Measurements from ENCODE around the gene FBN2. TPM values are rescaled to one million over a fixed set of nuclear protein-coding genes. Genes with fewer than 3 reads are reported as not detected.

FBN2 gene
- total RNA-seq, 1 donor from 2014 or later, result 34.1 TPM

DNA sequence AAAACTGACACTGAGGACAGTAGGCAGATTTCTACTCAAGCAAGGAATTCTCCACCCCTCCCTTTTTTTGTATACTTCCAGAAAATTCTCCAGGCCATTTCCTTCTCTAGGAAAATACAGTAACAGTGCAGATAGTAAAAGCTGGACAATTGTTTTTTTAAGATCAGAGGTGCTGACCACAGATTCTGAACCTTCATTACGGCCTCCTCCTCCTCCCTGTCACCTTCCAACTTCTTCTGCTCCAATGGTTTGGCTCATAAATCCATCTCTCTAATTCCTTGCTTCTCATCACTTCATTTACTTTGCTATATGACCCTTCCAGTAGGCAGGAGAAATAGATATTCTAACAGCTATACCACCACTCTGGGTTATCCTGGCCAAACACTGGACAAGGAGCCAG is 220.6 kb downstream of the FBN2 start:
- no peaks in the 10 kb centered on the region for H3K27me3 ChIP-seq (ENCODE audit: low read depth)
- intact Hi-C loops (cut with micrococcal nuclease), result no loop called here
- TF ChIP-seq, protein P1, sequence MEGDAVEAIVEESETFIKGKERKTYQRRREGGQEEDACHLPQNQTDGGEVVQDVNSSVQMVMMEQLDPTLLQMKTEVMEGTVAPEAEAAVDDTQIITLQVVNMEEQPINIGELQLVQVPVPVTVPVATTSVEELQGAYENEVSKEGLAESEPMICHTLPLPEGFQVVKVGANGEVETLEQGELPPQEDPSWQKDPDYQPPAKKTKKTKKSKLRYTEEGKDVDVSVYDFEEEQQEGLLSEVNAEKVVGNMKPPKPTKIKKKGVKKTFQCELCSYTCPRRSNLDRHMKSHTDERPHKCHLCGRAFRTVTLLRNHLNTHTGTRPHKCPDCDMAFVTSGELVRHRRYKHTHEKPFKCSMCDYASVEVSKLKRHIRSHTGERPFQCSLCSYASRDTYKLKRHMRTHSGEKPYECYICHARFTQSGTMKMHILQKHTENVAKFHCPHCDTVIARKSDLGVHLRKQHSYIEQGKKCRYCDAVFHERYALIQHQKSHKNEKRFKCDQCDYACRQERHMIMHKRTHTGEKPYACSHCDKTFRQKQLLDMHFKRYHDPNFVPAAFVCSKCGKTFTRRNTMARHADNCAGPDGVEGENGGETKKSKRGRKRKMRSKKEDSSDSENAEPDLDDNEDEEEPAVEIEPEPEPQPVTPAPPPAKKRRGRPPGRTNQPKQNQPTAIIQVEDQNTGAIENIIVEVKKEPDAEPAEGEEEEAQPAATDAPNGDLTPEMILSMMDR (IDR thresholded peaks at IDR 0.05; ENCODE audit: borderline replicate concordance), result no peak
- peaks cover 4% of the 10 kb centered on the region for H3K9me3 ChIP-seq (replicated peaks)
- no peak overlapping the region for H3K27ac ChIP-seq (replicated peaks)
- H3K36me3 ChIP-seq, result no peaks in the 10 kb centered on the region
- H3K4me3 ChIP-seq, result no peak overlapping the region
- DNase-seq, result no peak
- no peaks in the 10 kb centered on the region for H3K4me1 ChIP-seq

DNA sequence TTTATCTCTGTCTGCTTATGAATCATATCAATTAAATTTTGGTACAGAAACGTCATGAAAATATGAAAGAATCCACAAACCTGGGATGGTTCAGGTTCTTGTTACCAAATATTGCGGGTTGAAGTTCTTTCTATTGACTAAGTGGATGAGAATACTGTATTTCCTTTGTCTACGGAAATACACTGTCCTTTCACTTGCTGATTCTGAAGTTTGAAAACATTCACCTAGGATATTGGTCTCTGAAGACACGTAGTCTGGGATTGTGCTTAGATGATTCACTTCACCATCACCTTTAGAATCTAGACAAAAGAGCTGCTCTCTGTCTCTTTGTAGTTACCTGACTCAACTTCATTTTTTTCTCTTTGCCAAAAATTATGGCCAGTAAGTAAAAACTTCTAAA is 222.4 kb downstream of the FBN2 start:
- peaks cover 5% of the 10 kb centered on the region for H3K4me1 ChIP-seq
- no peak overlapping the region for H3K27ac ChIP-seq (replicated peaks)
- no peak for DNase-seq
- no peaks in the 10 kb centered on the region for H3K9me3 ChIP-seq (replicated peaks)
- no peaks in the 10 kb centered on the region for H3K27me3 ChIP-seq (ENCODE audit: low read depth)
- intact Hi-C loops (cut with micrococcal nuclease), result no loop called here
- no peaks in the 10 kb centered on the region for H3K36me3 ChIP-seq
- TF ChIP-seq, protein P1 (IDR thresholded peaks at IDR 0.05; ENCODE audit: borderline replicate concordance), result no peak
- no peak overlapping the region for H3K4me3 ChIP-seq

DNA sequence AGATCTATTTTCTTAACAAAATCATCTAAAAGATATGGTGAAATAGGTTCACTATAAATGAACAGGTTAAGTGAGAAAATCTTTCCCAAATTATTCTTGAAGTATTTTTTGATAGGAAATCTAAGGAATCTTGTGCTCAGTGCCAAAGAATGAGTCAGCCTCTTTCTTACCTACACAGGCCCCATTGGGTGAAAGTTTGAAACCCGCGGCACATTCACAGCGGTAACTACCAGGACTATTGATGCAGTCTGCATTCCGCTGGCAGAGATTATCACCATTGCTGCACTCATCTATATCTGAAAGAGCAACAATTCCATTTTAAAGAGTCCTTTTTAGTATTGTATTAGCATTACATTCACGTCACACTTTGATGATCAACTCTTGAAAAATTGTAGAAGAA is 232.7 kb downstream of the FBN2 start:
- TF ChIP-seq, protein P1 (IDR thresholded peaks at IDR 0.05; ENCODE audit: borderline replicate concordance), result no peak
- Histone ChIP-seq H3K27ac (replicated peaks) (no peak overlapping the region), H3K9me3 (replicated peaks) (no peaks in the 10 kb centered on the region), H3K27me3 (ENCODE audit: low read depth) (no peaks in the 10 kb centered on the region), H3K36me3 (peaks cover 15% of the 10 kb centered on the region), H3K4me3 (no peak overlapping the region), H3K4me1 (peaks cover 7% of the 10 kb centered on the region)
- intact Hi-C loops (cut with micrococcal nuclease), result no loop called here
- DNase-seq, result no peak

DNA sequence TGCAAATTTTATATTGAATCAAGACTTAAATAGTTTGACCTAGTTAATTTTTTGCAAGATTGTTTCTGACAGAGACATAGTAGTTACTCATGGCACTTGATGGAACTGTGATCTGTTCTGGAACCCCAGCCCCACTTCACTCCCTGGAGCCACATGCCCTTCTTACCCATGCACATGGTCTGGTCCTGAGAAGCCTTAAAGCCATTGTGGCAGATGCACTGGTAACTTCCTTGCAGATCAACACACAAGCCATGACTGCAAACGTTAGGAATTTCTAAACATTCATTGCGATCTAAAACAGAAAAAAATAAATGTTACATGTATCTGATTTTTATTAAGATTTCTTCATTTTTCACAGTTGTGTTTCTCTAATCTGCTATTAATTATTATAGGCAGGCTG is 233.3 kb downstream of the FBN2 start:
- Histone ChIP-seq H3K36me3 (peaks cover 15% of the 10 kb centered on the region), H3K4me1 (peaks cover 7% of the 10 kb centered on the region), H3K27me3 (ENCODE audit: low read depth) (no peaks in the 10 kb centered on the region), H3K27ac (replicated peaks) (no peak overlapping the region), H3K4me3 (no peak overlapping the region), H3K9me3 (replicated peaks) (no peaks in the 10 kb centered on the region)
- no peak for DNase-seq
- TF ChIP-seq, protein P1 (IDR thresholded peaks at IDR 0.05; ENCODE audit: borderline replicate concordance), result no peak
- intact Hi-C loops (cut with micrococcal nuclease), result no loop called here

DNA sequence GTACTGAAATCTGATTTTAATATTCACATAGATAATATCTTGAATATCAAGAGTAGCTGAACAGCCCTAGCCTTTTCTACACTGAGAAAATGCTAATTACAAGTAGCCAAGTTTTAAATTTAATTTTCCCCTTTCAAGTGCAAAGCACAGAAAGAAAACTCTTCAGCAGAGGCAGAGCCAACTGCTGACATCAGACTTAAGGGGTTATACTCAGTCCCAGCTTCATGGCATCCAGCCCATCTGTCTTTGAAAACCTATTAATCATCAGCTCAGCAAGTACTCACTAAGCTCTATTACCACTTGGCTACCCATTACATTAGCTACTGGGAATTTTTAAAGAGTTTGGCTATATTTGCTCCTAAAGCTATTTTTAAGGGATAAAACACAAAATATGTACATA is 234.0 kb downstream of the FBN2 start:
- intact Hi-C loops (cut with micrococcal nuclease), result no loop called here
- H3K4me3 ChIP-seq, result no peak overlapping the region
- no peak for DNase-seq

More for the DNA sequence above, 234.0 kb downstream of the FBN2 start:
- Histone ChIP-seq H3K4me1 (peaks cover 7% of the 10 kb centered on the region), H3K27me3 (ENCODE audit: low read depth) (no peaks in the 10 kb centered on the region), H3K36me3 (peaks cover 8% of the 10 kb centered on the region), H3K9me3 (replicated peaks) (no peaks in the 10 kb centered on the region), H3K27ac (replicated peaks) (no peak overlapping the region)
- TF ChIP-seq, protein P1 (IDR thresholded peaks at IDR 0.05; ENCODE audit: borderline replicate concordance), result no peak
